A375 (cell line): ENCODE results near the gene NOL8. TPM values are rescaled to one million over a fixed set of nuclear protein-coding genes. Genes with fewer than 3 reads are reported as not detected.

ENCODE experiments used
- small RNA-seq: library from RNA; depleted of rRNA; stranded (forward); fragments of <200 nt; gene quantifications from one replicate; pipeline ENCODE3, GENCODE V24; 2014
- total RNA-seq: library from RNA; depleted of rRNA; stranded (reverse); fragments of >200 nt; shearing (Covaris generic); gene quantifications from 2 replicates; pipeline ENCODE4 v1.2.3, GENCODE V29; 2014; rRNA removed

The NOL8 gene
- total RNA-seq, result 33.2 and 39.0 TPM in 2 replicates

DNA sequence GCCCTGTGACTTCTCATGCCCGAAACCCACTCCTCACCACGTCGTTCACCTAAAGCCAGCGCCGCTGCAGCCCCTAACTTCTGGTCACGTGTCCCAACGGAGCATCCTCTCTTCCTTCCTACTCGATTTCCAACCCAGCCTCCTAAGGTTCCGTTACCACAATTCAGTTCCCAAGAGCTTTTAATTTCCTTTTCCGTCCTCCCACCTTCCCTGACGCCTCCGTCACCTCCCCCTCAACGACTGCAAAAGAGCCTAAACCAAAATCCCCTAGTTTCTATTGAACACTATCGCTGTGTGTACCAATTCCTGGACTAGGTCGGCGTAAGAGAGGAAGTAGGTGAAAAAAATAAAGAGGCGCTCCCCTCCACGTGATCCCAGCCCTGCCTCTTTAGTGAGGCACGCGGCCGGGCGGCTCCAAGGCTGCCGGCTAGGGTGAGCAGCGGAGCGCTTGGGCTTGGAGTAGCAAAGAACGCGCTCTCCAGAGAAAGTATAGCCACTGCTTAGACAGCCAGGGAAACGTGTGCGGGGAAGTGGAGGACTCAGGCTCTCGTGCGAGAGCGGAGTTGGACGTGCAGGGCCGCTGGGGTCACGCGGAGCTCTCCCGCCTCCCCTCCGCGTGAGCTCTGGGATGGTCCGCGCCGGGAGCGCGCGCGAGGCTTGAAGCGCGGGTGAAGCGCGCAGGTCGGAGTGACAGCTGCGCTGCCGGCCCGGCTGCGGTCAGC, at the start of gene NOL8, which contains the start of gene CENPP:
Gene NOL8, minus strand, starts transcription at position 82 of the 722 bp plus-strand sequence. CDS start 1,189 bp downstream, outside the sequence.
Gene CENPP, plus strand, starts transcription at position 685 of the 722 bp plus-strand sequence.

DNA sequence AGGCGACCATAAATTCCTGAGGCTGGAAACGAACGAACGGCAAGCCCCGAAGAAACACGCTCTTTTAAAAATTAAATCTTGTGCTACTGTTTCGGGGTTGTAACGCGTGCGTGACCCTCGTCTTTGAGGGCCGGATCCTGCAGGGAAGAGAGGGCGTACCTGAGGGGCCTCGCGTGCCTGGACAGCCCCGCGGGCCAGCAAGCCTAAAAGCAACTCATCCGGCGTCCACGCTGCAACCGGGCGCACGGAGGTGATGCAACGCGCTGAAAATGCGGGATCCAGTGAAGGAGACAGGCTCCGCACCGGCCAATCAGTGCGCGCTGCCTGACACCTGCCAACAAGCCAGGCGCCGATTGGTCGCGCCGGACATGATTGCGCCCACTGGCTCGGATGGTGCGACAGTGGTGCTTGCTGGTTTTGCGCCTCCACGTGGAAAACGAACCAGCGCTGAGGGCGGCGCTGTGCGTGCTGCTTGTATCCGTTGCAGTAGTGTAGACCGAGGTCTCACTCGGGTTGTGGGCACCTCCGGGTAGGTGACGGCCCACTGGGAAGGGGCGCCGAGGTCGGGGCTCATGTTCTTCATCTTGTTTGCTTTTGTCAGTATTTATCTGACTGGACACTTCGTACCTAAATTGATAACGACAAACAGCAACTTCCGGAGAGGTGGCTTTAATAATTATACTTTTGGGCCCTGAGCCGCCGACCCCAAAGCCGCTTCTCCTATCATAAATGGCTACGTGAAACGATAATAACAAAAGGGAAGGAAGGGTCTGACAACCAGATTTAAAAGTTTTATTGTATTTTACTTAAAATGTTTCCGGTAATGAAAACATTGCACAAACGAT, 31.5 kb downstream of the NOL8 start, which contains the start of gene IARS1:
Gene IARS1, minus strand, starts transcription at position 246 of the 845 bp plus-strand sequence. CDS start 4,278 bp downstream, outside the sequence.

Small RNA genes lying within 50 kb of the gene (small RNA-seq; reads per million reads assigned to genes)
- gene MIR3651 (not detected), gene SNORA84 (not detected)

Other genes starting within 250 kb of the NOL8 start
- gene SPTLC1, start 209.9 kb downstream of the NOL8 start, total RNA-seq, result 62.0 and 63.1 TPM in 2 replicates
- gene IARS1, start 31.7 kb downstream of the NOL8 start, total RNA-seq, result 354 and 367 TPM in 2 replicates
- gene CENPP, start 603 bp upstream of the NOL8 start, total RNA-seq, result 14.2 and 15.4 TPM in 2 replicates
- not detected in 2 replicates for gene OGN, start 79.2 kb upstream of the NOL8 start, total RNA-seq
- not detected in 2 replicates for gene OMD, start 99.1 kb upstream of the NOL8 start, total RNA-seq
- not detected in 2 replicates for gene ASPN, start 157.2 kb upstream of the NOL8 start, total RNA-seq
- gene ECM2, start 210.6 kb upstream of the NOL8 start, total RNA-seq, result 0.77 and 1.5 TPM in 2 replicates